Measurements from ENCODE around the gene KRTAP4-11.
"Not testable (repeated sequence)": the region's sequence is repeated elsewhere in the genome, so short reads cannot be mapped to it uniquely, and the experiment has no call there.

The KRTAP4-11 gene

GRCh38 chr17:41127371-41127770 is 9.2 kb upstream of the KRTAP4-11 start:
- Histone ChIP-seq H3K4me1 (ENCODE audit: low read length) (no peaks in the 10 kb centered on the region), H2AFZ (ENCODE audit: low read depth, low read length) (no peak overlapping the region), H3K27ac (ENCODE audit: low read length) (no peak overlapping the region), H3K9me3 (ENCODE audit: insufficient read depth, low read length) (no peaks in the 10 kb centered on the region), H3K4me3 (ENCODE audit: low read length) (no peak overlapping the region), H3K36me3 (replicated peaks; ENCODE audit: low read depth, low read length) (no peaks in the 10 kb centered on the region), H3K27me3 (ENCODE audit: low read depth, low read length) (peaks cover 13% of the 10 kb centered on the region), H3K79me2 (ENCODE audit: low read length) (no peaks in the 10 kb centered on the region), H3K9ac (ENCODE audit: low read length) (no peak overlapping the region), H4K20me1 (ENCODE audit: insufficient read depth, low read length) (no peaks in the 10 kb centered on the region), H3K4me2 (ENCODE audit: low read length) (no peak overlapping the region)
- TF ChIP-seq CTCF (IDR thresholded peaks at IDR 0.05; ENCODE audit: low read depth, low read length) (no peak), EZH2phosphoT487 (IDR thresholded peaks at IDR 0.05; ENCODE audit: low read depth) (no peak)

GRCh38 chr17:41126412-41126811 is 8.2 kb upstream of the KRTAP4-11 start:
- Histone ChIP-seq H3K79me2 (ENCODE audit: low read length) (no peaks in the 10 kb centered on the region), H3K9ac (ENCODE audit: low read length) (no peak overlapping the region), H3K4me1 (ENCODE audit: low read length) (no peaks in the 10 kb centered on the region), H3K36me3 (replicated peaks; ENCODE audit: low read depth, low read length) (no peaks in the 10 kb centered on the region), H3K27ac (ENCODE audit: low read length) (no peak overlapping the region), H3K4me2 (ENCODE audit: low read length) (no peak overlapping the region), H3K9me3 (ENCODE audit: insufficient read depth, low read length) (no peaks in the 10 kb centered on the region), H3K27me3 (ENCODE audit: low read depth, low read length) (peaks cover 12% of the 10 kb centered on the region; the same call in 1 of the 2 replicates), H3K4me3 (ENCODE audit: low read length) (no peak overlapping the region), H2AFZ (ENCODE audit: low read depth, low read length) (no peak overlapping the region), H4K20me1 (ENCODE audit: insufficient read depth, low read length) (no peaks in the 10 kb centered on the region)
- TF ChIP-seq CTCF (IDR thresholded peaks at IDR 0.05; ENCODE audit: low read depth, low read length) (no peak), EZH2phosphoT487 (IDR thresholded peaks at IDR 0.05; ENCODE audit: low read depth) (no peak)

GRCh38 chr17:41125064-41125463 is 6.9 kb upstream of the KRTAP4-11 start:
- no peak overlapping the region for H3K4me3 ChIP-seq (ENCODE audit: low read length)
- H4K20me1 ChIP-seq (ENCODE audit: insufficient read depth, low read length), result no peaks in the 10 kb centered on the region
- H3K36me3 ChIP-seq (replicated peaks; ENCODE audit: low read depth, low read length), result no peaks in the 10 kb centered on the region
- H3K9me3 ChIP-seq (ENCODE audit: insufficient read depth, low read length), result no peaks in the 10 kb centered on the region
- no peaks in the 10 kb centered on the region for H3K4me1 ChIP-seq (ENCODE audit: low read length)
- peaks cover 9% of the 10 kb centered on the region; the same call in 1 of the 2 replicates for H3K27me3 ChIP-seq (ENCODE audit: low read depth, low read length)
- TF ChIP-seq EZH2phosphoT487 (IDR thresholded peaks at IDR 0.05; ENCODE audit: low read depth) (no peak), CTCF (IDR thresholded peaks at IDR 0.05; ENCODE audit: low read depth, low read length) (no peak)
- H2AFZ ChIP-seq (ENCODE audit: low read depth, low read length), result no peak overlapping the region
- no peak overlapping the region for H3K9ac ChIP-seq (ENCODE audit: low read length)
- H3K79me2 ChIP-seq (ENCODE audit: low read length), result no peaks in the 10 kb centered on the region
- no peak overlapping the region for H3K4me2 ChIP-seq (ENCODE audit: low read length)
- H3K27ac ChIP-seq (ENCODE audit: low read length), result no peak overlapping the region

- not testable (repeated sequence) for H2AFZ ChIP-seq (ENCODE audit: low read depth, low read length); H3K27ac ChIP-seq (ENCODE audit: low read length); H3K9me3 ChIP-seq (ENCODE audit: insufficient read depth, low read length); H3K79me2 ChIP-seq (ENCODE audit: low read length); H4K20me1 ChIP-seq (ENCODE audit: insufficient read depth, low read length); H3K4me2 ChIP-seq (ENCODE audit: low read length); H3K36me3 ChIP-seq (replicated peaks; ENCODE audit: low read depth, low read length); H3K9ac ChIP-seq (ENCODE audit: low read length); H3K4me3 ChIP-seq (ENCODE audit: low read length); H3K4me1 ChIP-seq (ENCODE audit: low read length); H3K27me3 ChIP-seq (ENCODE audit: low read depth, low read length)
These were observed 5.8 kb upstream of the KRTAP4-11 start, which contains the start of gene KRTAP4-12 for GRCh38 chr17:41123991-41124371. TSS of gene KRTAP4-12 (minus strand) at chr17:41124182. CDS start at chr17:41124122, 60 bp downstream.

- H3K4me1 ChIP-seq (ENCODE audit: low read length); H3K9ac ChIP-seq (ENCODE audit: low read length); H3K4me2 ChIP-seq (ENCODE audit: low read length); H3K79me2 ChIP-seq (ENCODE audit: low read length); H2AFZ ChIP-seq (ENCODE audit: low read depth, low read length); H3K9me3 ChIP-seq (ENCODE audit: insufficient read depth, low read length); H3K4me3 ChIP-seq (ENCODE audit: low read length); H3K36me3 ChIP-seq (replicated peaks; ENCODE audit: low read depth, low read length); H3K27me3 ChIP-seq (ENCODE audit: low read depth, low read length); H4K20me1 ChIP-seq (ENCODE audit: insufficient read depth, low read length); H3K27ac ChIP-seq (ENCODE audit: low read length): not testable (repeated sequence)
These were observed 5.3 kb upstream of the KRTAP4-11 start for GRCh38 chr17:41123292-41123990.
